GM12873 (cell line): ENCODE measurements around the gene CHST15.

Experiments used
- CTCF ChIP-seq: IDR thresholded peaks from 2 replicates; pipeline ENCODE4 v1.5.1; 2012; ENCODE audit warnings: low read depth, mild to moderate bottlenecking, moderate library complexity, low read length, control low read depth; ENCODE audit not compliant: insufficient read depth; ENCODE audit errors: missing control alignments

Gene CHST15

GRCh38 chr10:124006526-124006925, 86.9 kb downstream of the CHST15 start:
- TF ChIP-seq CTCF: no peak

- no peak for TF ChIP-seq CTCF
These were observed 87.4 kb downstream of the CHST15 start for GRCh38 chr10:124005991-124006392.

- no peak for TF ChIP-seq CTCF
These were observed 88.3 kb downstream of the CHST15 start for GRCh38 chr10:124005091-124005490.

- no peak for TF ChIP-seq CTCF
These were observed 88.8 kb downstream of the CHST15 start for GRCh38 chr10:124004663-124005004.

- TF ChIP-seq CTCF: no peak
These were observed 89.3 kb downstream of the CHST15 start for GRCh38 chr10:124003871-124004662.

- TF ChIP-seq CTCF: no peak
These were observed 89.9 kb downstream of the CHST15 start for GRCh38 chr10:124003481-124003870.

- TF ChIP-seq CTCF: no peak
These were observed 90.4 kb downstream of the CHST15 start for GRCh38 chr10:124003070-124003419.
